Spleen (tissue), 11 donors: ENCODE results near the gene ZNF385D. TPM values are rescaled to one million over a fixed set of nuclear protein-coding genes. Genes with fewer than 3 reads are reported as not detected.

Experiments used
- DNase-seq: peaks from one replicate; pipeline ENCODE4 v3.0.0-alpha.2; 2020
- H3K27ac ChIP-seq, 8 donors: fragments of 200-600 bp; sonication (generic) in 7 of 8; 1 replicate in 4 of 8; 2 replicates in 4 of 8; pipeline versions ENCODE4 v1.5.0 to v1.8.0; 2016 to 2021; ENCODE audit warnings: inconsistent platforms in 4 of 8, mild to moderate bottlenecking in 4 of 8, moderate library complexity in 1 of 8
- H3K27me3 ChIP-seq, 7 donors: fragments of 200-600 bp; sonication (generic) in 6 of 7; replicated peaks in 1 of 7; 1 replicate in 4 of 7; 2 replicates in 3 of 7; pipeline versions ENCODE4 v1.5.0 to v1.8.0; 2016 to 2021; ENCODE audit warnings: inconsistent platforms in 3 of 7, mild to moderate bottlenecking in 1 of 7
- H3K36me3 ChIP-seq, 6 donors: fragments of 200-600 bp; sonication (generic) in 5 of 6; 1 replicate in 4 of 6; 2 replicates in 2 of 6; pipeline versions ENCODE4 v1.5.0 to v1.8.0; 2016 to 2021; ENCODE audit warnings: inconsistent platforms in 2 of 6
- H3K4me1 ChIP-seq, 6 donors: fragments of 200-600 bp; sonication (generic) in 5 of 6; 1 replicate in 3 of 6; 2 replicates in 3 of 6; pipeline versions ENCODE4 v1.5.0 to v1.8.0; 2016 to 2021; ENCODE audit warnings: inconsistent platforms in 3 of 6
- H3K4me3 ChIP-seq, 8 donors: fragments of 200-600 bp; sonication (generic) in 7 of 8; 1 replicate in 4 of 8; 2 replicates in 4 of 8; pipeline versions ENCODE4 v1.5.0 to v1.8.0; 2016 to 2021; ENCODE audit warnings: inconsistent platforms in 4 of 8, mild to moderate bottlenecking in 4 of 8, moderate library complexity in 2 of 8
- H3K9me3 ChIP-seq, 8 donors: fragments of 200-600 bp; sonication (generic) in 7 of 8; 1 replicate in 4 of 8; 2 replicates in 4 of 8; pipeline versions ENCODE4 v1.5.0 to v1.8.0; 2016 to 2021; ENCODE audit warnings: inconsistent platforms in 4 of 8
- POLR2A ChIP-seq, 3 donors: fragments of 450-650 bp; IDR thresholded peaks; one replicate each; pipeline ENCODE4 v1.5.1; 2017; ENCODE audit warnings: antibody characterized with exemption in 3 of 3, mild to moderate bottlenecking in 1 of 3
- POLR2AphosphoS5 ChIP-seq, 3 donors: sonication (generic); formaldehyde crosslinking; IDR thresholded peaks; one replicate each; pipeline ENCODE4 v1.5.1; 2017; ENCODE audit warnings: antibody characterized with exemption in 3 of 3
- WGBS, 5 donors: extraction: QIAGEN DNeasy Blood & Tissue Kit in 3 of 5; methylation state at CpG; one replicate each; pipeline versions ENCODE4 v1.1.5 to v1.1.7; 2013 to 2018; 5-methylcytosine and 5-hydroxymethylcytosine counted together
- intact Hi-C: fragments of 100-400 bp; cut with DNase I; formaldehyde crosslinking; loops from one replicate; pipeline ENCODE4 v1.15.0; 2023; ENCODE audit warnings: low total_unique reads
- polyA plus RNA-seq, 3 donors: library from polyadenylated mRNA; stranded (reverse); fragments of 200-250 nt; gene quantifications; one replicate each; pipeline ENCODE4 v1.2.1, GENCODE V29; 2013
- total RNA-seq, 7 donors: library from RNA; depleted of rRNA in 3 of 7; stranded (reverse); fragments of >200 nt in 3 of 7; fragmentation: NEBNext Ultra II Directional in 4 of 7; extraction: Animal tissue kit (Norgen Biotek cat#: 25700) in 4 of 7; gene quantifications; one replicate each; pipeline versions ENCODE4 v1.1.0 to v1.2.1, GENCODE V29; 2016 to 2021
- TF ChIP-seq, protein P1 (sequence below), 11 experiments: fragments of 200-600 bp in 7 of 11; fragments of 450-650 bp in 4 of 11; sonication (generic) in 4 of 11; IDR thresholded peaks in 8 of 11; conservative IDR thresholded peaks in 3 of 11; 1 replicate in 7 of 11; 2 replicates in 4 of 11; pipeline versions ENCODE4 v1.4.0 to v1.8.0; 2016 to 2021; ENCODE audit warnings: antibody characterized with exemption in 11 of 11, inconsistent platforms in 4 of 11, mild to moderate bottlenecking in 1 of 11
- donor health status: healthy with polysubstance abuse.
- donor health status: DM: no; HTN: no; CAD: no; lungs with moderate emphysema.
- donor health status: DM: no; HTN: no; CAD: no.
- donor health status: Bipolar disorder and iron deficiency.
- donor health status: healthy.
- donor health status: DM: no; HTN: no; CAD: no.
- donor health status: DM: yes; HTN: yes; CAD: no.

Gene ZNF385D
- total and polyA plus RNA-seq, 10 donors: 0.05 to 3.2 (median 0.70) TPM

DNA sequence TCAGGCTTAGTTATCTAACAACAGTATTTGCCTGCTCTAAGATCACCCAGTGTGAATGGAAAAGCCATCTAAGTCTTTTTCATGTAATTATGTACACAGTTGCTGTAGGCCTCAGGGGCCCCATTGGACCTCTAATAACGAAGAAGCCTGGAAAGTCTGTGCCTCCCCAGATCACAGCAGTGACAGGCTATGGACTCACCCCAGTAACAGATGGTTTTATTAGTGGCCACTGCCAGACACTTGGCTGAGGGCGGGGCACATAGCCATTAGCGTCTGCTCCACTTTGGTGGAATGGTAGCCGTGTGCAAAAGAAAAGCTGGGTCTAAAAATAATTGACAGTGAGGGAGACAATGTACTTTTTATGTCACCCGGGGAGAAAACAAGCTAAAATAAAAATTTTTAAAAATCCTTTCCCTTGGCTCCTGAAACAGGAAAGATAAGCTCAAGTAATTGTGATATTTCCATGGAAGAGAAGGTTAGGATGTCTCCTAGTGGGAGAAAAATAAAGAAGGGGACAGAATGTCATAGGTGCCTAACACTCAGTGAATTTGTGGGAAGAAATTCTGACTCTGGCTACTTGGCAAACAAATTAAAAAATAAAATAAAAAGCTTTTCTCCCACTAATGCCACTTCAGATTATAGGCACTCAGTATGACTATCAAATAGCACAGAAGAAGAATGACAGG, 44.3 kb upstream of the ZNF385D start:
- Histone ChIP-seq H3K9me3 (peaks cover 0 to 19% (median 16%) of the 10 kb centered on the region in 8 donors), H3K27ac (no peak overlapping the region), H3K27me3 (no peaks in the 10 kb centered on the region), H3K36me3 (no peaks in the 10 kb centered on the region), H3K4me1 (peaks cover 0 to 8% (median 0%) of the 10 kb centered on the region in 6 donors), H3K4me3 (no peak overlapping the region)
- TF ChIP-seq, protein P1, sequence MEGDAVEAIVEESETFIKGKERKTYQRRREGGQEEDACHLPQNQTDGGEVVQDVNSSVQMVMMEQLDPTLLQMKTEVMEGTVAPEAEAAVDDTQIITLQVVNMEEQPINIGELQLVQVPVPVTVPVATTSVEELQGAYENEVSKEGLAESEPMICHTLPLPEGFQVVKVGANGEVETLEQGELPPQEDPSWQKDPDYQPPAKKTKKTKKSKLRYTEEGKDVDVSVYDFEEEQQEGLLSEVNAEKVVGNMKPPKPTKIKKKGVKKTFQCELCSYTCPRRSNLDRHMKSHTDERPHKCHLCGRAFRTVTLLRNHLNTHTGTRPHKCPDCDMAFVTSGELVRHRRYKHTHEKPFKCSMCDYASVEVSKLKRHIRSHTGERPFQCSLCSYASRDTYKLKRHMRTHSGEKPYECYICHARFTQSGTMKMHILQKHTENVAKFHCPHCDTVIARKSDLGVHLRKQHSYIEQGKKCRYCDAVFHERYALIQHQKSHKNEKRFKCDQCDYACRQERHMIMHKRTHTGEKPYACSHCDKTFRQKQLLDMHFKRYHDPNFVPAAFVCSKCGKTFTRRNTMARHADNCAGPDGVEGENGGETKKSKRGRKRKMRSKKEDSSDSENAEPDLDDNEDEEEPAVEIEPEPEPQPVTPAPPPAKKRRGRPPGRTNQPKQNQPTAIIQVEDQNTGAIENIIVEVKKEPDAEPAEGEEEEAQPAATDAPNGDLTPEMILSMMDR (IDR thresholded peaks at IDR 0.05 in 8 of 11, conservative IDR thresholded peaks at IDR 0.05 in 3 of 11): no peak
- no peak for TF ChIP-seq POLR2A (IDR thresholded peaks at IDR 0.05)
- TF ChIP-seq POLR2AphosphoS5 (IDR thresholded peaks at IDR 0.05): no peak
- intact Hi-C loops: no loop called here
- DNase-seq: no peak
- 64 to 78% (median 76%) methylated on average over 5 of the region's 5 CpGs for WGBS, 5 donors

DNA sequence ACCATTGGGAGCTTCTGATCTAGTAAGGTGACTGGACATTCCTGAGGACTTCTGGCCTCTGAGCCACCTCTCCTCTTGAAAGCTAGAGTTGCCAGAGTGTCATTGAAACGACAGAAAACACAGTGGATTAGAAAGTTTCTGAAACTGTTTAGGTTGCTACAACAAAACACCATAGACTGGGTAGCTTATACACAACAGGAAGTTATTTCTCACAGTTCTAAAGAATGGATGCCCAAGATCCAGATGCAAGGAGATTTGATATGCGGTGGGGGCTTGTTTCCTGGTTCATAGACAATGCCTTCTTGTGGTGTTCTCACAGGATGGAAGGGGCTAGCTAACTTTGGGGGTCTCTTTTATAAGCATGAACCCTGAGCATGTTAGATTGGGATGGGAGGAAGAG, 43.3 kb upstream of the ZNF385D start:
- 37 to 59% (median 46%) methylated on average over 2 of the region's 2 CpGs for WGBS, 5 donors
- Histone ChIP-seq H3K36me3 (no peaks in the 10 kb centered on the region), H3K27ac (no peak overlapping the region), H3K9me3 (peaks cover 0 to 9% (median 5%) of the 10 kb centered on the region in 8 donors), H3K27me3 (no peaks in the 10 kb centered on the region), H3K4me1 (peaks cover 0 to 8% (median 0%) of the 10 kb centered on the region in 6 donors), H3K4me3 (no peak overlapping the region)
- DNase-seq: no peak
- intact Hi-C loops: no loop called here
- no peak for TF ChIP-seq POLR2AphosphoS5 (IDR thresholded peaks at IDR 0.05)
- TF ChIP-seq, protein P1 (IDR thresholded peaks at IDR 0.05 in 8 of 11, conservative IDR thresholded peaks at IDR 0.05 in 3 of 11): no peak
- TF ChIP-seq POLR2A (IDR thresholded peaks at IDR 0.05): no peak

DNA sequence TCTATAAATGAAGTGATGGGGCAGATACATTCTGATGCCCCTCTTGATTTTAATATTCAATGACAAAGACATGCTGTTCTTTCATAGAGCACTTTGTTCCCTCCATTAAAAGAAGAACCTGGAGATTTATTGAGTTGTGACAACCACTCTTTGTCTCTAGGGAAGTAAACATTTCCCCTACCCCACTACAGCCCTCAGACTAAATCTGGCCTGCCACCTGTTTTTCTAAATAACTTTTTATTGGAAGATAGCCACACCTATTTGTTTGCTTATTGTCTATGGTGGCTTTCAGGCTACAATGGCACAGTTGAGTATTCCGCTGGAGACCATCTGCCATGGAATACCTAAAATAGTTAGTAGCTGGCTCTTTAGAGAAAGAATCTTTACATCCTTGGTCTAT, 41.2 kb upstream of the ZNF385D start:
- Histone ChIP-seq H3K27ac (no peak overlapping the region), H3K27me3 (no peaks in the 10 kb centered on the region), H3K36me3 (no peaks in the 10 kb centered on the region), H3K4me3 (no peak overlapping the region), H3K4me1 (peaks cover 0 to 8% (median 0%) of the 10 kb centered on the region in 6 donors), H3K9me3 (peaks cover 0 to 4% (median 0%) of the 10 kb centered on the region in 8 donors)
- intact Hi-C loops: no loop called here
- no peak for DNase-seq
- no peak for TF ChIP-seq POLR2AphosphoS5 (IDR thresholded peaks at IDR 0.05)
- TF ChIP-seq POLR2A (IDR thresholded peaks at IDR 0.05): no peak
- TF ChIP-seq, protein P1 (IDR thresholded peaks at IDR 0.05 in 8 of 11, conservative IDR thresholded peaks at IDR 0.05 in 3 of 11): no peak
- WGBS, 5 donors: 33 to 97% (median 90%) methylated on average over 1 of the region's 1 CpG

DNA sequence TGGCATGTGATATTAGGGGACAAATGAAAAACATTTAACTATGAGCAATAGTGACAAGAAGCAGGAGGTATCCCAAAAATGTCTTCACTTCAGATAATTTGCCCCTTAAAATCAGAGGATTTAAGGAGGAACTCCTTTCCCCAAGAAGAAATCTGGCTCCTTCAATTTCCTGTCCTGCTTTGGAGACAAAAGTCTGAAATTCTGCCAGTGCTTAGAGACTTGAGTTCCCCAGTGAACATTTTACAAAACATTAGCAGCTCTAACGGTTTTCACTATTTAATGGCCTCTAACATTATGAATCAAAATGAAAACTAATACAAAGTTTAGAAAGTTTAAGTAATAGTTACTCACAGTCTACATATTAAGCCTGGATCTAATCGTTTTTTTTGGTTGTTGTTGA, 40.3 kb upstream of the ZNF385D start:
- Histone ChIP-seq H3K36me3 (no peaks in the 10 kb centered on the region), H3K4me1 (peaks cover 0 to 8% (median 0%) of the 10 kb centered on the region in 6 donors), H3K9me3 (peaks cover 0 to 4% (median 0%) of the 10 kb centered on the region in 8 donors), H3K4me3 (no peak overlapping the region), H3K27ac (no peak overlapping the region), H3K27me3 (no peaks in the 10 kb centered on the region)
- intact Hi-C loops: no loop called here
- TF ChIP-seq POLR2AphosphoS5 (IDR thresholded peaks at IDR 0.05) (no peak), POLR2A (IDR thresholded peaks at IDR 0.05) (no peak)
- TF ChIP-seq, protein P1 (IDR thresholded peaks at IDR 0.05 in 8 of 11, conservative IDR thresholded peaks at IDR 0.05 in 3 of 11): no peak
- DNase-seq: no peak
- WGBS, 5 donors: 45 to 64% (median 52%) methylated on average over 2 of the region's 2 CpGs
